ENCODE measurements around the gene NXF1.

Gene NXF1

DNA sequence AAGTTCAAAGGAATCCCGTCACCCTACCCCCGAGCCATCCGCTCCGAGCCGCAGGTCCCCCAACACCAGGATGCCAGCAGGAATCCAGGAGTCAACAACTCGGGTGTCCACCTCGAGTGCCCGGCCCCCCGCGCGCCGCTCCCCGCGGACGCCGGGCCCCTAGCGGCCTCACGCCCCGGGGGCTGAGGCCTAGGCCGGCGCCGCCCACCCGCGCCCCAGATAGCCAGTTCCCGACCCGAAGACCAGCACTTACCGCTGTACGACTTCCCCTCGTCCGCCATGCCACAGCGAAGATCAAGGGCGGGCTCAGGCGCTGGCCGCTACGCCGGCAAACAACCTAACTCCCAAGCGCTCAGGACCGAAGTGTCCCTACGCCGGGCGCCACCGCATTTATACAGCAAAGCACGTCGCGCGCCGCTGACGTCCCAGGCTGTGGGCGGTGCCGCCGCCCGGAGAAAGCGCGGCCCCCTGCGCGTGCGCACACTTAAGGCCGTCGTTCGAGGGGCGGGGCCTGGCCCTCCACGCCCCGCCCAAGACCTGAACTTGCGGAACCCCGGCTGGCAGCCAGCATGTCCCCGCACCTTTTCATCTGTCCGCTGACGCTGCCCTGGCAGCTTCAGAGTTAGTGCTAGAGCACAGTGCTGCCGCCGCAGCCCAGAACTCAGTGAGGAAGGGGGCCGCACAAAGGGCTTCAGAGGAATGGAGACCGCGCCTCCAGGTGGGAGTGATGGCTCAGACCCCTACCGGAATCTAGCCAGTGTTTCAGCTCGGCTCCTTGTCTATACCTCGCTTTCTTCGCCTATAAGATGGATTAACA lies at the start of gene NXF1:
TSS of gene NXF1 (minus strand) at position 365 of the 817 bp plus-strand sequence. CDS start at position 281, 84 bp downstream.
- Histone ChIP-seq H3K4me1 (ENCODE audit: control insufficient read depth, insufficient read depth, low read length) (peaks cover 9% of the 10 kb centered on the region; the same call in 1 of the 2 replicates), H3K4me3 (ENCODE audit: low read depth, low read length) (peak within 1 kb of the TSS; percentile 91), H3K36me3 (ENCODE audit: control insufficient read depth, insufficient read depth, low read length) (peaks cover 32% of the 10 kb centered on the region), H3K9me3 (ENCODE audit: control insufficient read depth, insufficient read depth, low read depth, low read length) (no peaks in the 10 kb centered on the region), H3K27ac (ENCODE audit: low read depth, low read length) (peak within 1 kb of the TSS; percentile 4; the same call in 1 of the 2 replicates), H3K27me3 (ENCODE audit: control insufficient read depth, insufficient read depth, low read length) (no peaks in the 10 kb centered on the region), H3K9ac (ENCODE audit: low read length) (peak within 1 kb of the TSS; percentile 82)

DNA sequence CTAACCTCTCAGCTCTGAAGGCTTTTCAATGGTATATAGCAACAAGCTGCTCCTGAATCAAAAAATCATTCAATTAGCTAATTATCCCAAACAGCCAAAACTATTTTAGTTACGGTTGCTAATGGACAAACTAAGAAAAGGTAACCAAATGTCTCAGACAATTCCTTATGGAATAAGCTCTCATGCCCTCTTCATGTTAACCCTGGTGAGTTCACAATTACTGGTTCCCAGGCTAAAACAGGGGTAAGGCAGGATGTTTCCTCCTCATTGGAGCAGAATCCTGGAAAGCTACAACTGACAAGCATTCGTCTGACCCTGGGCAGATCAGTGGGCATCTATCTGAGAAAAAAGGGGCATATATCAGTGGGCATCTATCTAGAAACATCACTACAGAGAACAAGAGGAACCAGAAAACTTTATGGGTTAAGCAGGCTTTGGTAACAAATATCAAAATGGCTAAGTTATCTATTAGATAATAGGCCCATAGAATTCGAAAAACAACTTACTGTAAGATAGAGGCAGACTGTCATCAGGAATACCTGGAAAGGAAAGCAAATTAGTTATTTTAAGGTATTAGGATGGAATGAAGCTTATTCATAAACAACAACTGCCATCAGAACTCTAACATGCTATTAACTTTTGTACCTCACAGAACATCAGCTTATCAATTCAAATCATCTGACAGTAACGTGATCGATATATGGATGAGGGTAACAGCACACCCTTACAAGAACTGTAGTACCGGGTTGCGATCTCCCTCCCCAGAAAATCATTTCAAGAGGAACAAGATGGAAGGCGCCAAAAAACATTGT lies 49.0 kb upstream of the NXF1 start:
- Histone ChIP-seq H3K36me3 (ENCODE audit: control insufficient read depth, insufficient read depth, low read length) (peaks cover 41% of the 10 kb centered on the region), H3K27me3 (ENCODE audit: control insufficient read depth, insufficient read depth, low read length) (no peaks in the 10 kb centered on the region), H3K9me3 (ENCODE audit: control insufficient read depth, insufficient read depth, low read depth, low read length) (no peaks in the 10 kb centered on the region), H3K9ac (ENCODE audit: low read length) (peak overlapping the region; percentile 98), H3K27ac (ENCODE audit: low read depth, low read length) (peak overlapping the region; percentile 92), H3K4me1 (ENCODE audit: control insufficient read depth, insufficient read depth, low read length) (peaks cover 10% of the 10 kb centered on the region), H3K4me3 (ENCODE audit: low read depth, low read length) (peak overlapping the region; percentile 81)

DNA sequence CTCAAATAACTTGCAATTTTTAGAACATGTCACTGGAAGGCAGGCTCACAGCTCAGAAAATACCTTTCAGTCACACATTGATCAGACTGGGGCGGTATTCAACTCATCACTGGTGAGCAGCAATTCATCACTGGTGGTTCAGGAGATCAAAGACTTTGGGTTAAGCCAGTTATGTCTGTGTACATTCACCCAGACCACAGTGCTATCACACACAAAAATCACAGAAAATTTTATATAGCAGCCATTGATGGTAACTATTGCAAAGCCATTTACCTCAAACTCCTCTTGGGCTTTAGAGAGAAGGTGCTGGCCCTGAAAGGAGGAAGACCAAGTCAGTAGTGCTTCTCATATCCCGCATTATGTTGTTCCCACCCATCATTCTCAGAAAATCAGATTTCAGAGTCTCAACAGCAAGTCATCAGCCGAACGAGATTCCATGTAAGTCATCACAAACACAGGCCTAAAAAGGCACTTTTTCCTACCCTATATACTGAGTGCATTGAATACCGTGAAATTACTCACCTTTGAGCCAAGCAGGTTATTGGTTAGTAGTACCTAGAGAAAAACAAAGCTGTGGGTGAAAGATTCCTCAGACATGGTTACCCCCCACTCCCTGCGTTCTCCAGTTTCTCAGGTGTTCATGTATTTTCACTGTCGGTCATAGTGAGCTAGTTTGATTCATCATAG lies 48.2 kb upstream of the NXF1 start:
- no peaks in the 10 kb centered on the region for H3K27me3 ChIP-seq (ENCODE audit: control insufficient read depth, insufficient read depth, low read length)
- H3K4me1 ChIP-seq (ENCODE audit: control insufficient read depth, insufficient read depth, low read length): peaks cover 10% of the 10 kb centered on the region
- no peaks in the 10 kb centered on the region for H3K9me3 ChIP-seq (ENCODE audit: control insufficient read depth, insufficient read depth, low read depth, low read length)
- H3K36me3 ChIP-seq (ENCODE audit: control insufficient read depth, insufficient read depth, low read length): peaks cover 41% of the 10 kb centered on the region
- peak overlapping the region; percentile 81 for H3K4me3 ChIP-seq (ENCODE audit: low read depth, low read length)
- peak overlapping the region; percentile 98 for H3K9ac ChIP-seq (ENCODE audit: low read length)
- peak overlapping the region; percentile 92 for H3K27ac ChIP-seq (ENCODE audit: low read depth, low read length)

DNA sequence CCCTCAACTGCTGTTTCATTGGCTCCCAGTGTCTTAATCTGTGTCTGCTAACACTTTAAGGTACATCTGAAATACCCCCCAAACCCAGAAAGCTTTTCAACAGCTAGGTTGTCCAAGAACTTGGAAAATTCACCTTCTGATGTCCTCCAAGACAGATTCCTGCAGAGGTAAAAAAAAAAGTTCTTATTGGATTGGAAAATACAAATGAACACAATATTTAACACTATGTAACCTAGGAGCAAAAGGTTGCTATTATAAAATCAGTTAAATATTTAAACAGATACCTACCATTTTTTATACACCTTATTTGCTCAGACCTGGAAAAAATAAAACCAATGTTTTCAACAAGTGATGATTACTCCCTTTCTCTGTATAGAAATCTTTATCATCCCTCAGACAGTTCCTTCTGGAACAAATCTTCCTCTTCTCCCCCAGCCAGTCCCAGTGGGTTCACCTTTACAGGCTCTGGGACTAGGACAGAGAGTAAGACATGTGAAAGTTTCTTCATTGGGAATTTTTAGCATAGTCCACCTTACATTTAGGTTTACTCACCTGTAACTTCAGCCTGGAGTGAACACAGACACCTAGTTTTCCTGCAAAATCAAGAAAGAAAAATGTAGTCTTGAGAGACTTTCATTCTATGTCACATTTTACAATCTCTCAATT lies 47.4 kb upstream of the NXF1 start:
- H3K27ac ChIP-seq (ENCODE audit: low read depth, low read length): no peak overlapping the region
- peaks cover 41% of the 10 kb centered on the region for H3K36me3 ChIP-seq (ENCODE audit: control insufficient read depth, insufficient read depth, low read length)
- H3K9me3 ChIP-seq (ENCODE audit: control insufficient read depth, insufficient read depth, low read depth, low read length): no peaks in the 10 kb centered on the region

DNA sequence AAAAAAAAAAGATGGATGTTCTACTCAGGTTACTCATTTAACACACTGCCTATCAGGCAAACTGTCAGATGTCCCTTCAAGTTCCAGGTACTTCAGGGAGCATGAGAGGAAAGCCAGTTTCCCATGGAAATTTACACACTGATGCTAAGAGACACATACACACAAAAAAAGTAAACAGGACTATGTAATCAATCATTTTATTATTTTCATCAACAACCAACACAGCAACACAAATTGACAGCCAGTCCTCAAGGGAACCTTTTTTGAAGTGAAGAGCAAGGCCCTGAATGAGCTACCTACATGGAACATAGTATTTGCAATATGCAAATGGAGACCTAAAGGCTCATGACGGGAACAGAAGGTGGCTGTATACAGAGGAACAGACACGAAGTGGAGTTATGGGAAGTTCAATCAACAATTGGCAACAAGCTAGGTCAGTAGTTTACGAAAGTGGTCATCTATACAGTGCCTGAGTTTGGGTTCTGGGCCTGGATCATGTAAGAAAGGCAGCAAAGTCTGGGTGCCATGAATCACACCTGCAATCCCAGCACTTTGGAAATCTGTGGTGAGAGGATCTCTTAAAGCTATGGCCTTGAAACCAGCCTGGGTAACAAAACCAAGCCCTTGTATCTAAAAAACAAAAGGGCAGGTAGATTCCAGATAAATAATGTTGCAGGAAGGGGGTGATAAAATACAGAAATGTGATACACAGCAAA lies 46.7 kb upstream of the NXF1 start:
- Histone ChIP-seq H3K4me1 (ENCODE audit: control insufficient read depth, insufficient read depth, low read length) (peaks cover 10% of the 10 kb centered on the region), H3K27ac (ENCODE audit: low read depth, low read length) (no peak overlapping the region), H3K9me3 (ENCODE audit: control insufficient read depth, insufficient read depth, low read depth, low read length) (no peaks in the 10 kb centered on the region; the same call in 1 of the 2 replicates), H3K27me3 (ENCODE audit: control insufficient read depth, insufficient read depth, low read length) (no peaks in the 10 kb centered on the region), H3K4me3 (ENCODE audit: low read depth, low read length) (peak overlapping the region; percentile 30), H3K9ac (ENCODE audit: low read length) (peak overlapping the region; percentile 1), H3K36me3 (ENCODE audit: control insufficient read depth, insufficient read depth, low read length) (peaks cover 41% of the 10 kb centered on the region)

More for the DNA sequence above, 47.4 kb upstream of the NXF1 start:
- Histone ChIP-seq H3K4me3 (ENCODE audit: low read depth, low read length) (peak overlapping the region; percentile 81), H3K9ac (ENCODE audit: low read length) (peak overlapping the region; percentile 98), H3K27me3 (ENCODE audit: control insufficient read depth, insufficient read depth, low read length) (no peaks in the 10 kb centered on the region), H3K4me1 (ENCODE audit: control insufficient read depth, insufficient read depth, low read length) (peaks cover 10% of the 10 kb centered on the region)

DNA sequence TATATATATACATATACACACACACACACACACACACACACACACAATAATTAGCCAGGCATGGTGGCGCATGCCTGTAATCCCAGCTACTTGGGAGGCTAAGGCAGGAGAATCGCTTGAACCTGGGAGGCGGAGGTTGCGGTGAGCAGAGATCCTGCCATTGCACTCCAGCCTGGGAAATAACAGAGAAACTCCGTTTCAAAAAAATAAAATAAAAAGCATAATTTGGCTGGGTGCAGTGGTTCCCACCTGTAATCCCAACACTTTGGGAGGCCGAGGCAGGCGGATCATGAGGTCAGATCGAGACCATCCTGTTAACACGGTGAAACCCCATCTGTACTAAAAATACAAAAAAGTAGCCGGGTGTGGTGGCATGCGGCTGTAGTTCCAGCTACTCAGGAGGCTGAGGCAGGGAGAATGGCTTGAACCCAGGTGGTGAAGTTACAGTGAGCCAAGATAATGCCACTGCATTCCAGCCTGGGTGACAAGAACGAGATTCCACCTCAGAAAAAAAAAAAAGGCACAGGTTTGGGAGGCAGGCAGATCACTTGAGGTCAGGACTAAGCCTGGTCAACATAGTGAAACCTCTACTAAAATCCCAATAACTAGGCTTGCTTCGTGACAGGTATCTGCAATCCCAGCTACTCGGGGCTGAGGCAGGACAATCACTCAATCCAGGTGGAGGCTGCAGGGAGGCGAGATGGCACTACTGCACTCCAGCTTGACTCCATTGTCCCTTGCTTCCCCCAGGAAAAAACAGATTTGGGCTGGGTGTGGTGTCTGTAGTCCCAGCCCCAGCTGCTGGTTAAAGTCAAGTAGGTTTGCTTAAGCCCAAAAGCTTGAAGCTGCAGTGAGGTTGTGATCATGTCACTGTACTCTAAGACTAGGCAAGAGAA lies 45.9 kb upstream of the NXF1 start:
- Histone ChIP-seq H3K27me3 (ENCODE audit: control insufficient read depth, insufficient read depth, low read length) (no peaks in the 10 kb centered on the region), H3K36me3 (ENCODE audit: control insufficient read depth, insufficient read depth, low read length) (peaks cover 41% of the 10 kb centered on the region), H3K4me1 (ENCODE audit: control insufficient read depth, insufficient read depth, low read length) (peaks cover 10% of the 10 kb centered on the region), H3K27ac (ENCODE audit: low read depth, low read length) (no peak overlapping the region), H3K9me3 (ENCODE audit: control insufficient read depth, insufficient read depth, low read depth, low read length) (no peaks in the 10 kb centered on the region; the same call in 1 of the 2 replicates), H3K9ac (ENCODE audit: low read length) (no peak overlapping the region), H3K4me3 (ENCODE audit: low read depth, low read length) (0 out of 2 replicates have a peak overlapping the region, but pooled peaks have one; percentile 30)

DNA sequence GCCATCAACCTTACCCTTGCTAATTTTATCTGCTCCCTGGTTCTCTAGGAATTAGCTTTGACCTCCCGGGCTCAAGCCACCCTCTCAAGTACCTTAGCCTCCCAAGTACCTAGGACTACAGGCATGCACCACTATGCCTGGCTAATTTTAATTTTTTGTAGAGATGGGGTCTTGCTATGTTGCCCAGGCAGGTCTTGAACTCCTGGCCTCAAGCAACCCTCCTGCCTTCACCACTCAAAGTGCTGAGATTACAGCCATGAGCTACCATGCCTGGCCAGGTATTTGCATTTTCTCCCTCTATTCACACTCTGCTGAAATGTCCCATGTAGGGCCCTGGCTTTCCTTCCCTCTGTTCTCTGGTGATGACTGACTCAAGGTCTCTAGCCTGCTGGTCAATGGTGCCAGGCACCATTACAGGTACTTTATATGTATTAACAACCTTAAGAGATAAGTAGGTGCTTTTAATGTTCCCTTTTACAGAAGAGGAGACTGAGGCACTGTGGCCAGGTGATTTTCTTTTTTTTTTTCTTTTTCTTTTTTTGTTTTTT lies 42.6 kb upstream of the NXF1 start:
- peaks cover 5% of the 10 kb centered on the region; the same call in 1 of the 2 replicates for H3K4me1 ChIP-seq (ENCODE audit: control insufficient read depth, insufficient read depth, low read length)
- H3K9me3 ChIP-seq (ENCODE audit: control insufficient read depth, insufficient read depth, low read depth, low read length): no peaks in the 10 kb centered on the region; the same call in 1 of the 2 replicates
- no peak overlapping the region for H3K27ac ChIP-seq (ENCODE audit: low read depth, low read length)
- H3K9ac ChIP-seq (ENCODE audit: low read length): no peak overlapping the region
- H3K36me3 ChIP-seq (ENCODE audit: control insufficient read depth, insufficient read depth, low read length): peaks cover 13% of the 10 kb centered on the region
- no peaks in the 10 kb centered on the region for H3K27me3 ChIP-seq (ENCODE audit: control insufficient read depth, insufficient read depth, low read length)
- H3K4me3 ChIP-seq (ENCODE audit: low read depth, low read length): no peak overlapping the region

DNA sequence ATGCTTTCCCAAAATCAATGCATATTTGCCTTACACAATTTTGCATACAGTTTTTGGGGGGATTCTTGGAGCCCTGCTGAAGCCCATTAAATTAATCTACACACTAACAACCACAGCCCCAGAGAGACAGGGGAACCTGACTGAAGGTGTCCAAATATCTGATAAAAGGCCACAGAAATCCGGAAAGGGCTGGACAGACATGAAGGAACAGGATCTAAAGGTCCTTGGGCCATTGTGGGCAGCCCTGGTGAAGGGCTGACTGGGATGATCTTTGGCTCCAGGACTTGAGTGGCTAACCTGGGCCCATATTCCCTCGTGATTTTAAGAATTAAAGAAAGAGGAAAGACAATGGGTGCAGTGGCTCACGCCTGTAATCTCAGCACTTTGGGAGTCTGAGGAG lies 40.9 kb upstream of the NXF1 start:
- no peak overlapping the region for H3K27ac ChIP-seq (ENCODE audit: low read depth, low read length)
- H3K4me1 ChIP-seq (ENCODE audit: control insufficient read depth, insufficient read depth, low read length): peaks cover 6% of the 10 kb centered on the region; the same call in 1 of the 2 replicates

DNA sequence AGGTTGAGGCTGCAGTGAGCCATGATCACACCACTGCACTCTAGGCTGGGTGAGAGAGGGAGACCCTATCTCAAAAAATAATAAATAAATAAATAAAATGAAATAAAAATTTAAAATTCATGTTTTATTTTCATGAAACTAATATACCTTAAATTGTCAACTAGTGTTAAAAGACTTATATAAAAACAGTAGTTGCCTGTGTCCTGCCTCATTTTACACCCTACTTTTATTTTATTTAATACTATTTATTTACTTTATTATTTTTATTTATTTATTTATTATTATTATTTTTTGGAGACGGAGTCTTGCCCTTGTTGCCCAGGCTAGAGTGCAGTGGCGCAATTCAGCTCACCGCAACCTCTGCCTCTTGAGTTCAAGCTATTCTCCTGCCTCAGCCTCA lies 38.9 kb upstream of the NXF1 start:
- no peaks in the 10 kb centered on the region for H3K27me3 ChIP-seq (ENCODE audit: control insufficient read depth, insufficient read depth, low read length)
- H3K9me3 ChIP-seq (ENCODE audit: control insufficient read depth, insufficient read depth, low read depth, low read length): no peaks in the 10 kb centered on the region; the same call in 1 of the 2 replicates
- H3K36me3 ChIP-seq (ENCODE audit: control insufficient read depth, insufficient read depth, low read length): no peaks in the 10 kb centered on the region
- H3K9ac ChIP-seq (ENCODE audit: low read length): no peak overlapping the region
- peaks cover 6% of the 10 kb centered on the region; the same call in 1 of the 2 replicates for H3K4me1 ChIP-seq (ENCODE audit: control insufficient read depth, insufficient read depth, low read length)
- H3K27ac ChIP-seq (ENCODE audit: low read depth, low read length): no peak overlapping the region
- H3K4me3 ChIP-seq (ENCODE audit: low read depth, low read length): no peak overlapping the region

More for the DNA sequence above, 40.9 kb upstream of the NXF1 start:
- Histone ChIP-seq H3K9me3 (ENCODE audit: control insufficient read depth, insufficient read depth, low read depth, low read length) (no peaks in the 10 kb centered on the region; the same call in 1 of the 2 replicates), H3K27me3 (ENCODE audit: control insufficient read depth, insufficient read depth, low read length) (no peaks in the 10 kb centered on the region), H3K4me3 (ENCODE audit: low read depth, low read length) (no peak overlapping the region), H3K36me3 (ENCODE audit: control insufficient read depth, insufficient read depth, low read length) (no peaks in the 10 kb centered on the region), H3K9ac (ENCODE audit: low read length) (no peak overlapping the region)
